Measurements from ENCODE around the gene TSPAN31.

The TSPAN31 gene

DNA sequence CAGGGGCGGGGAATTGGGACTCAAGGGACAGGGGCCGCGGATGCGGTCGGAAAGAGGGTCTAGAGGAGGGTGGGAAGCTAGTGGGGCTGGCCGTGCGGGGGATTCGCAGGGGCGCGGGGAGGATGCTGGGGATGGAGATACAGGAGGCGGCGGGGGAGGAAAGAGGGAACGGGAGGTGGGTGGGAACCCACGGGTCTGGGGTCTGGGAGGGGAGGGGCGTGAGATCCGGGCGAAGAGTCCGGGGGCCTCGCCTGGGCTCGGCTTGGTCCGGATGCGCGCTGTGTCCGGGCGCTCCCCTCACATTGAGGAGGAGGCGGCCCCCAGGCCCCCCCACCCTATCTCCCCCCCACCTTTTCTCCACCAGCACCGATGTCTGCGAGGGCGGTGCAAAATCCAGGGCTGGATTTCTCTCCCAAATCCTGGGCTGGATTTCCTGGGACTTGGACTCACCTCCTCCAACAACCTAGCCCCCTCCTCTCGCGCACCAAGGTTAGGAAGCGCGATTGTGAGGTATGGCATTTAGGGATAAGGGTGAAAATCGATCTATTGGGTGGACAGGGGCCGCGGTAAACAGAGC is 6.1 kb upstream of the TSPAN31 start, which contains the start of gene AGAP2:
AGAP2 (minus strand) TSS at position 82 of the 577 bp plus-strand sequence. CDS start 496 bp downstream, outside the sequence.
- no peak within 1 kb of the TSS for H3K14ac ChIP-seq (ENCODE audit: low read length)
- H3K4me1 ChIP-seq (ENCODE audit: control insufficient read depth in 2 of 2, insufficient read depth in 1 of 2, low read depth in 1 of 2, low read length in 2 of 2): peaks cover 18 to 34% of the 10 kb centered on the region in 2 donors

DNA sequence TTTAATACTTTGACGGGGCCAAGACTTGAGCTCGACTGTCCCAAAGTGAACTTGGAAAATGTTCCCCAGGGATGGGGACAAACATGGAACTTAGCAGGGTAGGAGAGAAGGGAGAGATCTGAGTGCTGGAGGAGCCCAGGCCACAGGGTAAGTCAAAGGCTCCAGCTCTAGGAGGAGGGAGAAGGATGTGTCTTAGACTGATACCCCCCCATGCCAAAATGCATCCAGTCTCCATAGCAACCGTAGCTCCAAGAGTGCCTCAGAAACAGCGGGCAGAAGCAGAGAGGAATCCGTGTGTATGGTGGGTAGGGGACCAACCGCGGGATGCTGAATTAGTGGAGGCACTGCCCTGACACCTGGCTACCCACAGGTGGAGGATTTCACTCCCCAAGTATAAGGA is 5.5 kb upstream of the TSPAN31 start:
- Histone ChIP-seq H3K4me2 (ENCODE audit: insufficient read depth, low read length, poor library complexity, severe bottlenecking) (no peak overlapping the region), H3K9ac (ENCODE audit: low read depth, low read length, poor library complexity) (no peak overlapping the region), H3K27me3 (ENCODE audit: control insufficient read depth in 3 of 3, insufficient read depth in 3 of 3, low read depth in 1 of 3, low read length in 3 of 3) (peaks cover 3 to 71% (median 26%) of the 10 kb centered on the region in 3 experiments), H2BK15ac (ENCODE audit: low read length) (no peak overlapping the region), H2AFZ (ENCODE audit: low read length) (peak overlapping the region; percentile 86), H3K36me3 (replicated peaks in 1 of 2; ENCODE audit: control insufficient read depth in 2 of 2, insufficient read depth in 2 of 2, low read length in 2 of 2) (no peaks in the 10 kb centered on the region), H2BK12ac (ENCODE audit: low read length) (peak overlapping the region; percentile 2), H3K9me3 (replicated peaks in 1 of 2; ENCODE audit: control insufficient read depth in 2 of 2, insufficient read depth in 1 of 2, low read depth in 1 of 2, low read length in 2 of 2) (peaks cover 0 to 4% of the 10 kb centered on the region in 2 donors), H3K18ac (ENCODE audit: low read length) (peak overlapping the region; percentile 50), H2AK5ac (ENCODE audit: low read depth, low read length) (peak overlapping the region; percentile 48), H2BK120ac (ENCODE audit: low read depth, low read length) (peak overlapping the region; percentile 27), H3K27ac (replicated peaks; ENCODE audit: low read length) (no peak overlapping the region), H3K23ac (ENCODE audit: low read depth, low read length, poor library complexity) (peak overlapping the region; percentile 8), H4K91ac (ENCODE audit: low read depth, low read length, poor library complexity) (no peak overlapping the region), H2BK5ac (ENCODE audit: low read length) (no peak overlapping the region), H3K79me1 (ENCODE audit: low read depth, low read length) (no peaks in the 10 kb centered on the region), H4K8ac (ENCODE audit: low read depth, low read length) (peak overlapping the region; percentile 68), H3K14ac (ENCODE audit: low read length) (no peak overlapping the region), H3K4ac (ENCODE audit: low read length) (peak overlapping the region; percentile 19), H3K4me3 (ENCODE audit: low read length in 2 of 2) (peak overlapping the region in 1 of 2 donors; percentile 66), H3K4me1 (ENCODE audit: control insufficient read depth in 2 of 2, insufficient read depth in 1 of 2, low read depth in 1 of 2, low read length in 2 of 2) (peaks cover 18 to 36% of the 10 kb centered on the region in 2 donors)
- no peak for DNase-seq (ENCODE audit: low spot score)
- WGBS, 2 donors (ENCODE audit: extremely low coverage in 2 of 2, insufficient read length in 2 of 2, insufficient replicate concordance in 1 of 2): no CpG with 5 or more reads among the region's 7 CpGs

More for the DNA sequence above, 6.1 kb upstream of the TSPAN31 start, which contains the start of gene AGAP2:
- peak within 1 kb of the TSS; percentile 53 for H3K23ac ChIP-seq (ENCODE audit: low read depth, low read length, poor library complexity)
- H2AFZ ChIP-seq (ENCODE audit: low read length): peak within 1 kb of the TSS; percentile 86
- H2BK15ac ChIP-seq (ENCODE audit: low read length): no peak within 1 kb of the TSS
- WGBS, 2 donors (ENCODE audit: extremely low coverage in 2 of 2, insufficient read length in 2 of 2, insufficient replicate concordance in 1 of 2): no CpG with 5 or more reads among the region's 36 CpGs
- H3K27ac ChIP-seq (replicated peaks; ENCODE audit: low read length): no peak within 1 kb of the TSS
- peak within 1 kb of the TSS; percentile 68 for H4K8ac ChIP-seq (ENCODE audit: low read depth, low read length)
- H3K36me3 ChIP-seq (replicated peaks in 1 of 2; ENCODE audit: control insufficient read depth in 2 of 2, insufficient read depth in 2 of 2, low read length in 2 of 2): peaks cover 0 to 5% of the 10 kb centered on the region in 2 donors
- peaks cover 3 to 77% (median 26%) of the 10 kb centered on the region in 3 experiments for H3K27me3 ChIP-seq (ENCODE audit: control insufficient read depth in 3 of 3, insufficient read depth in 3 of 3, low read depth in 1 of 3, low read length in 3 of 3)
- H2AK5ac ChIP-seq (ENCODE audit: low read depth, low read length): peak within 1 kb of the TSS; percentile 48
- H4K91ac ChIP-seq (ENCODE audit: low read depth, low read length, poor library complexity): no peak within 1 kb of the TSS
- peak within 1 kb of the TSS; percentile 92 for H3K4me2 ChIP-seq (ENCODE audit: insufficient read depth, low read length, poor library complexity, severe bottlenecking)
- peak within 1 kb of the TSS; percentile 65 for H3K9ac ChIP-seq (ENCODE audit: low read depth, low read length, poor library complexity)
- DNase-seq (ENCODE audit: low spot score): no peak
- peaks cover 0 to 4% of the 10 kb centered on the region in 2 donors for H3K9me3 ChIP-seq (replicated peaks in 1 of 2; ENCODE audit: control insufficient read depth in 2 of 2, insufficient read depth in 1 of 2, low read depth in 1 of 2, low read length in 2 of 2)
- H3K4ac ChIP-seq (ENCODE audit: low read length): peak within 1 kb of the TSS; percentile 19
- H3K79me1 ChIP-seq (ENCODE audit: low read depth, low read length): no peaks in the 10 kb centered on the region
- H3K18ac ChIP-seq (ENCODE audit: low read length): peak within 1 kb of the TSS; percentile 91
- H3K4me3 ChIP-seq (ENCODE audit: low read length in 2 of 2): peak within 1 kb of the TSS; percentile 66 to 81
- no peak within 1 kb of the TSS for H2BK5ac ChIP-seq (ENCODE audit: low read length)
- peak within 1 kb of the TSS; percentile 2 for H2BK12ac ChIP-seq (ENCODE audit: low read length)
- peak within 1 kb of the TSS; percentile 27 for H2BK120ac ChIP-seq (ENCODE audit: low read depth, low read length)

DNA sequence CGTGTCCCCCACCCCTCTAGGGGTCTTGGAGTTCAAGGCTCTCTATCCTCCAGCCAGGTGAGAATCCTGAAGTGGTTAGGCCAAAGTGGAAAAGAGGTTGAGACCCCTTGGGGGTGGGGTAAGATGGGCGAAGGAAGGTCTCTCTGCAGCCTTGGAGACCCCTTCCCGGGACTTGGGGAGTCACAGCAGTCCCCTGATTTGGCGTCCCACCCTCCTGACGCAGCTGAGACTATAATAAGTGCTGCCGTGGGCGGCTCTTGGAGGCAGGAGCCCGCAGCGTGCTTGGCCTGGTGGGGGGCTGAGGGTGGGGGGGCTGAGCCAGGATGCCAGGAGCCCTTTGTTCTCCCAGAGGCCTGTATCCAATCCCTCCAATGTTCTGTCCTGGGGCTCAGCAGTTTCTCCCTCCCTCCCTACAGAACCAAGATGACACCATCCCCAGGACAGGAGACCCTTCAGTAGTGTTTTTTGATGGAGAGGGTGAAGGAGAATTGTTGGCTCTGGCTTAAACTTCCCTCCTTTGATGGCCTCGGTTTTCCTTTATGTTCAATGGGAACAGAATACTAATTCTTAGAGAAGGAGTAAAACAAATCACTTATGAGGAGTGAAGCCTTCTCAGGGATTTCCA is 4.8 kb upstream of the TSPAN31 start:
- H2BK5ac ChIP-seq (ENCODE audit: low read length): no peak overlapping the region
- no peak for DNase-seq (ENCODE audit: low spot score)
- H2AFZ ChIP-seq (ENCODE audit: low read length): peak overlapping the region; percentile 86
- WGBS, 2 donors (ENCODE audit: extremely low coverage in 2 of 2, insufficient read length in 2 of 2, insufficient replicate concordance in 1 of 2): no CpG with 5 or more reads among the region's 10 CpGs
- peaks cover 3 to 64% (median 26%) of the 10 kb centered on the region in 3 experiments for H3K27me3 ChIP-seq (ENCODE audit: control insufficient read depth in 3 of 3, insufficient read depth in 3 of 3, low read depth in 1 of 3, low read length in 3 of 3)
- peaks cover 18 to 36% of the 10 kb centered on the region in 2 donors for H3K4me1 ChIP-seq (ENCODE audit: control insufficient read depth in 2 of 2, insufficient read depth in 1 of 2, low read depth in 1 of 2, low read length in 2 of 2)
- no peak overlapping the region for H3K18ac ChIP-seq (ENCODE audit: low read length)
- peak overlapping the region; percentile 20 for H2AK5ac ChIP-seq (ENCODE audit: low read depth, low read length)
- no peak overlapping the region for H3K23ac ChIP-seq (ENCODE audit: low read depth, low read length, poor library complexity)
- H3K36me3 ChIP-seq (replicated peaks in 1 of 2; ENCODE audit: control insufficient read depth in 2 of 2, insufficient read depth in 2 of 2, low read length in 2 of 2): no peaks in the 10 kb centered on the region
- no peaks in the 10 kb centered on the region for H3K79me1 ChIP-seq (ENCODE audit: low read depth, low read length)
- H4K91ac ChIP-seq (ENCODE audit: low read depth, low read length, poor library complexity): no peak overlapping the region
- no peak overlapping the region for H2BK120ac ChIP-seq (ENCODE audit: low read depth, low read length)
- no peak overlapping the region for H3K14ac ChIP-seq (ENCODE audit: low read length)
- peaks cover 0 to 4% of the 10 kb centered on the region in 2 donors for H3K9me3 ChIP-seq (replicated peaks in 1 of 2; ENCODE audit: control insufficient read depth in 2 of 2, insufficient read depth in 1 of 2, low read depth in 1 of 2, low read length in 2 of 2)
- H3K4me3 ChIP-seq (ENCODE audit: low read length in 2 of 2): no peak overlapping the region
- no peak overlapping the region for H3K9ac ChIP-seq (ENCODE audit: low read depth, low read length, poor library complexity)
- no peak overlapping the region for H3K4me2 ChIP-seq (ENCODE audit: insufficient read depth, low read length, poor library complexity, severe bottlenecking)
- H2BK12ac ChIP-seq (ENCODE audit: low read length): no peak overlapping the region
- no peak overlapping the region for H4K8ac ChIP-seq (ENCODE audit: low read depth, low read length)
- H3K4ac ChIP-seq (ENCODE audit: low read length): no peak overlapping the region
- no peak overlapping the region for H2BK15ac ChIP-seq (ENCODE audit: low read length)
- H3K27ac ChIP-seq (replicated peaks; ENCODE audit: low read length): no peak overlapping the region

Data from neuronal stem cell (in vitro differentiated cells).